Neural crest cell (in vitro differentiated cells): Measurements from ENCODE around the gene UNC45A. TPM values are rescaled to one million over a fixed set of nuclear protein-coding genes. Genes with fewer than 3 reads are reported as not detected.

Experiments
- DNase-seq: peaks from one replicate; pipeline ENCODE4 v3.0.0; 2021; ENCODE audit warnings: low read depth, mixed read lengths, low spot score
- H3K27ac Mint-ChIP-seq: one replicate; pipeline ENCODE4 v1.8.0; 2021; ENCODE audit warnings: mild to moderate bottlenecking, mixed read lengths; ENCODE audit not compliant: unreplicated experiment
- H3K27me3 Mint-ChIP-seq: 2 replicates; pipeline ENCODE4 v1.8.0; 2021; ENCODE audit warnings: low read depth, mild to moderate bottlenecking, mixed read lengths
- H3K36me3 Mint-ChIP-seq: 2 replicates; pipeline ENCODE4 v1.8.0; 2021; ENCODE audit warnings: low read depth, mild to moderate bottlenecking, mixed read lengths
- H3K4me1 Mint-ChIP-seq: 2 replicates; pipeline ENCODE4 v1.8.0; 2021; ENCODE audit warnings: mixed read lengths
- H3K4me3 Mint-ChIP-seq: one replicate; pipeline ENCODE4 v1.8.0; 2021; ENCODE audit warnings: mild to moderate bottlenecking, mixed read lengths
- H3K9me3 Mint-ChIP-seq: 2 replicates; pipeline ENCODE4 v1.8.0; 2021; ENCODE audit warnings: mixed read lengths
- total RNA-seq: library from RNA; stranded (reverse); gene quantifications from 2 replicates; pipeline ENCODE4 v1.2.1, GENCODE V29; 2021
- TF ChIP-seq, protein P1 (sequence below): fragments of 200-600 bp; sonication (generic); conservative IDR thresholded peaks from 2 replicates; pipeline ENCODE4 v1.5.0; 2021; ENCODE audit warnings: antibody characterized with exemption, mild to moderate bottlenecking

UNC45A gene
- total RNA-seq, 1 donor from 2014 or later: 65.4 TPM

DNA sequence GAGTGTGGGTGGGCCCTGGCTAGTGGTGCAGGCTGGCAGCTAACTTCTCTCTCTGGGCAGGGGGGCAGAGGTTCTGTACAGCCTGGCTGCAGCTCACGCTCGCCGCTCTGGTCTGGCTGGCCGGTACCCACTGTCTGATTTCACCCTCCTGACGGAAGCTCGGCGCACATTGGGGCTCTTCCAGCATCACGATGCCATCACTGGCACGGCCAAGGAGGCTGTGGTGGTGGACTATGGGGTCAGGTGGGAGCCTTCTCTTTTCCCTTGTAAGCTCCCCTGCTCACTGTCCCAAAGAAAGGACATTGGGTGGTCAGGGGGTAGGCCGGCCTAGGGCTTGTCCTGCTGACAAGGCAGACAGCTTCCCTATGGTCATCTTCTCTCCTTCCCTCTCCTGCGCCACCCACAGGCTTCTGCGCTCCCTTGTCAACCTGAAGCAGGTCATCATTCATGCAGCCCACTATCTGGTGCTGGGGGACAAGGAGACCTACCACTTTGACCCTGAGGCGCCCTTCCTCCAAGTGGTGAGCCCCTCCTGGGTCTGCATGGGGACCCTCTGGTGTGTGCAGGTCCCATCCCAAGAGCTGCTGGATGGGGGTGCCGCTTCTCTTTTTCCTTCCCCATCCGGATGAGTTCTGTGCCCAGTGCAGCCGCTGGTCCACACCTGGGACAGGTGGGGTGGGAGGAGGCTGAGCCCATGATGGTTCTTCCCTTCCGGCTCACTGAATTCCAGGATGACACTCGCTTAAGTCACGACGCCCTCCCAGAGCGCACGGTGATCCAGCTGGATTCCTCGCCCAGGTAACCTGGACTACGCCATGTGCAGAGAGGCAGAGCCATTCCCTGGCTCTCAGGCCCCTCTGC, 24.4 kb upstream of the UNC45A start:
- Mint-ChIP-seq H3K27ac (no peak overlapping the region), H3K36me3 (peaks cover 3% of the 10 kb centered on the region), H3K4me1 (no peaks in the 10 kb centered on the region), H3K9me3 (no peaks in the 10 kb centered on the region), H3K27me3 (no peaks in the 10 kb centered on the region), H3K4me3 (no peak overlapping the region)
- no peak for DNase-seq
- TF ChIP-seq, protein P1, sequence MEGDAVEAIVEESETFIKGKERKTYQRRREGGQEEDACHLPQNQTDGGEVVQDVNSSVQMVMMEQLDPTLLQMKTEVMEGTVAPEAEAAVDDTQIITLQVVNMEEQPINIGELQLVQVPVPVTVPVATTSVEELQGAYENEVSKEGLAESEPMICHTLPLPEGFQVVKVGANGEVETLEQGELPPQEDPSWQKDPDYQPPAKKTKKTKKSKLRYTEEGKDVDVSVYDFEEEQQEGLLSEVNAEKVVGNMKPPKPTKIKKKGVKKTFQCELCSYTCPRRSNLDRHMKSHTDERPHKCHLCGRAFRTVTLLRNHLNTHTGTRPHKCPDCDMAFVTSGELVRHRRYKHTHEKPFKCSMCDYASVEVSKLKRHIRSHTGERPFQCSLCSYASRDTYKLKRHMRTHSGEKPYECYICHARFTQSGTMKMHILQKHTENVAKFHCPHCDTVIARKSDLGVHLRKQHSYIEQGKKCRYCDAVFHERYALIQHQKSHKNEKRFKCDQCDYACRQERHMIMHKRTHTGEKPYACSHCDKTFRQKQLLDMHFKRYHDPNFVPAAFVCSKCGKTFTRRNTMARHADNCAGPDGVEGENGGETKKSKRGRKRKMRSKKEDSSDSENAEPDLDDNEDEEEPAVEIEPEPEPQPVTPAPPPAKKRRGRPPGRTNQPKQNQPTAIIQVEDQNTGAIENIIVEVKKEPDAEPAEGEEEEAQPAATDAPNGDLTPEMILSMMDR: no peak

DNA sequence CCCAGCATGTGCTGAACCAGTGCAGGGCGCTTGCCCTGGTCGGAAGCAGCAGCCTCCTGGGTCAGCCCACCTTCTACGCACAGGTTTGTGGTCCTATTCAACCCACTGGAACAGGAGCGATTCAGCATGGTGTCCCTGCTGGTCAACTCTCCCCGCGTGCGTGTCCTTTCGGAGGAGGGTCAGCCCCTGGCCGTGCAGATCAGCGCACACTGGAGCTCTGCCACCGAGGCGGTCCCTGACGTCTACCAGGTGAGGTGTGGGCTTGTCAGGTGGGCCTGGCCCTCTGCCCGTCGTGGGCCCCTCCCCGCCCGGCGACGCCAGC, 23.8 kb upstream of the UNC45A start:
- no peak overlapping the region for H3K4me3 Mint-ChIP-seq
- no peak overlapping the region for H3K27ac Mint-ChIP-seq
- no peaks in the 10 kb centered on the region for H3K4me1 Mint-ChIP-seq
- no peak for DNase-seq
- no peaks in the 10 kb centered on the region for H3K36me3 Mint-ChIP-seq
- no peaks in the 10 kb centered on the region for H3K9me3 Mint-ChIP-seq
- no peaks in the 10 kb centered on the region for H3K27me3 Mint-ChIP-seq
- TF ChIP-seq, protein P1: no peak

DNA sequence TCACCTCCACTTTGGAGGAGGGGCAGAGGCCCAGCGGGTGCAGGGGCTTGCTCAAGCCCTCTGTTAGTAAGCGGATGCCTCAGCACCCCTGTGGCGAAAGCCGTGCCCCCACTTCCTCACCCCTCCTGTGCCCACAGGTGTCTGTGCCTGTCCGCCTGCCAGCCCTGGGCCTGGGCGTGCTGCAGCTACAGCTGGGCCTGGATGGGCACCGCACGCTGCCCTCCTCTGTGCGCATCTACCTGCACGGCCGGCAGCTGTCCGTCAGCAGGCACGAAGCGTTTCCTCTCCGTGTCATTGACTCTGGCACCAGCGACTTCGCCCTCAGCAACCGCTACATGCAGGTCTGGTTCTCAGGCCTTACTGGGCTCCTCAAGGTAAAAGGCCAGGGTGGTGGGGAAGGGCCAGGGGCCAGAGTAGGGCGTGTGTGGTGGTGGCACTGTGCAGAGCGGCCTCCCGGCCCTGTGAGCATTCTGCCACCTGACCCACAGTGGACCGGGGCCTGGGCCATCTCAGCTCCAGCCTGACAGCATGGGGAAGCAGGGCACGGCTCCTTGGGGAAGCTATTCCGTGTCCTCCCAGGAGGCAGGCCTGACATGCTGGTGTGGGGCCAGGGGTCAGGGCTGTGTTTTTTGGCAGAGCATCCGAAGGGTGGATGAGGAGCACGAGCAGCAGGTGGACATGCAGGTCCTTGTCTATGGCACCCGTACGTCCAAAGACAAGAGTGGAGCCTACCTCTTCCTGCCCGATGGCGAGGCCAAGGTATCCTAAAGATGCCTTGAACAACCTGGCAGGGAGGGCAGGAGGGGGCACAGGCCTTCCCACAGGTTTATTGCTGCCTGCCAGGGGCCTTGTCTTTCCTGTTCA, 22.9 kb upstream of the UNC45A start:
- Mint-ChIP-seq H3K9me3 (no peaks in the 10 kb centered on the region), H3K27ac (no peak overlapping the region), H3K36me3 (peaks cover 2% of the 10 kb centered on the region), H3K4me1 (no peaks in the 10 kb centered on the region), H3K4me3 (no peak overlapping the region), H3K27me3 (no peaks in the 10 kb centered on the region)
- no peak for DNase-seq
- TF ChIP-seq, protein P1: no peak

DNA sequence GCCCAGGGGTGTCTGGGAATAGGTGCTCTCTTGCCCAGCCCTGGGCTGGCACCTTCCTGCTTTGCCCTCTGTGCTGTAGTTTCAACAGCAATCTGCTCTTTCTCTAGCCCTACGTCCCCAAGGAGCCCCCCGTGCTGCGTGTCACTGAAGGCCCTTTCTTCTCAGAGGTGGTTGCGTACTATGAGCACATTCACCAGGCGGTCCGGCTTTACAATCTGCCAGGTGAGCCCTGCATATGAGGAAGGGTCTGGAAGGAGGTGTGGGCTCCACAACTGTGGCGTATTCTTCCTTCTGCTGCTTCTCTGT, 22.4 kb upstream of the UNC45A start:
- Mint-ChIP-seq H3K4me3 (no peak overlapping the region), H3K9me3 (no peaks in the 10 kb centered on the region), H3K27ac (no peak overlapping the region), H3K36me3 (peaks cover 2% of the 10 kb centered on the region), H3K27me3 (no peaks in the 10 kb centered on the region), H3K4me1 (no peaks in the 10 kb centered on the region)
- DNase-seq: no peak
- TF ChIP-seq, protein P1: no peak

DNA sequence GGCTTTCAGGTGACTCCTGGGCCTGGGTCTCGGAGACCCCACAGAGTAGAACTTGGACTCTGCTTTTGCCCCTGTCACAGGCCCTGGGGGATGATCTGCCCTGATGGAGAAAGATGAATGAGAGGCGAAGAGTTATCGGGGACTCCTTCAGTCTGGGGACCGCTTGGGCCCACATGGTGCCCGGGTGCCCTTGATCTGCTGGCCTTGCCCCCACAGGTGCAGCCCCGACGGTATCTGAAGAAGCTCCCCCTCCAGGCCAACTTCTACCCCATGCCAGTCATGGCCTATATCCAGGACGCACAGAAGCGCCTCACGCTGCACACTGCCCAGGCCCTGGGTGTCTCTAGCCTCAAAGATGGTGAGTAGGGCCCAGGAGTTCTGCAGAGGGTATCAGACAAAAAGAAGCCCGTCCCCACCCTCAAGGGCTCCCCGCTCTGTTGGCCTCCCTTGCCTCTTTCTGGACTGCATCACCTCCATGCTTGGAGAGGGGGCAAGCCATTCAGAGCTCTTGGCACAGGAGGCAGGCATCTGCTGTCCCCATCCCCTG, 21.6 kb upstream of the UNC45A start:
- DNase-seq: no peak
- Mint-ChIP-seq H3K27ac (no peak overlapping the region), H3K36me3 (peaks cover 2% of the 10 kb centered on the region), H3K4me1 (no peaks in the 10 kb centered on the region), H3K4me3 (no peak overlapping the region), H3K9me3 (no peaks in the 10 kb centered on the region), H3K27me3 (no peaks in the 10 kb centered on the region)
- TF ChIP-seq, protein P1: no peak
